ENCODE data around the gene FRMPD2.

- TF ChIP-seq CTCF (conservative IDR thresholded peaks at IDR 0.05; ENCODE audit: low read depth, low read length) (no peak), USF2 (IDR thresholded peaks at IDR 0.05; ENCODE audit: low read depth, low read length) (no peak), POLR2A (IDR thresholded peaks at IDR 0.05; ENCODE audit: low read depth, low read length) (no peak), ELK1 (IDR thresholded peaks at IDR 0.05; ENCODE audit: borderline replicate concordance, low read depth, low read length) (no peak), RAD21 (IDR thresholded peaks at IDR 0.05; ENCODE audit: low read length) (no peak), MAFK (IDR thresholded peaks at IDR 0.05; ENCODE audit: low read depth, low read length) (no peak), SMC3 (IDR thresholded peaks at IDR 0.05; ENCODE audit: low read depth, low read length) (no peak), BHLHE40 (IDR thresholded peaks at IDR 0.05; ENCODE audit: low read depth, low read length) (no peak), FOS (IDR thresholded peaks at IDR 0.05; ENCODE audit: low read depth, low read length) (no peak), NFE2L2 (IDR thresholded peaks at IDR 0.05; ENCODE audit: low read depth, low read length) (no peak), CEBPB (IDR thresholded peaks at IDR 0.05; ENCODE audit: low read depth, low read length) (no peak), RCOR1 (IDR thresholded peaks at IDR 0.05; ENCODE audit: insufficient replicate concordance, low read length) (no peak), MXI1 (IDR thresholded peaks at IDR 0.05; ENCODE audit: borderline replicate concordance, low read depth, low read length) (no peak)
Measured at GRCh38 chr10:48300556-48300955, 26.1 kb upstream of the FRMPD2 start.
